Neural cell (in vitro differentiated cells): Measurements from ENCODE around the gene TOX2.

ENCODE experiments used
- CTCF ChIP-seq: fragments of 450-650 bp; IDR thresholded peaks from 2 replicates; pipeline ENCODE4 v1.5.1; 2014; ENCODE audit warnings: antibody characterized with exemption, mild to moderate bottlenecking, moderate library complexity; ENCODE audit not compliant: poor library complexity, severe bottlenecking
- EP300 ChIP-seq: fragments of 450-650 bp; conservative IDR thresholded peaks from 2 replicates; pipeline ENCODE4 v1.6.1; 2014; ENCODE audit warnings: antibody characterized with exemption, mild to moderate bottlenecking, moderate library complexity; ENCODE audit not compliant: poor library complexity, severe bottlenecking
- POLR2AphosphoS5 ChIP-seq: IDR thresholded peaks from 2 replicates; pipeline ENCODE4 v1.6.1; 2012
- SMC3 ChIP-seq: fragments of 450-650 bp; conservative IDR thresholded peaks from 2 replicates; pipeline ENCODE4 v1.6.1; 2014; ENCODE audit warnings: antibody characterized with exemption, mild to moderate bottlenecking, moderate library complexity; ENCODE audit not compliant: poor library complexity
- TAF1 ChIP-seq: IDR thresholded peaks from 2 replicates; pipeline ENCODE4 v1.6.1; 2012; ENCODE audit warnings: low read depth
- TF ChIP-seq, protein P1 (sequence below): IDR thresholded peaks from 2 replicates; pipeline ENCODE4 v1.6.1; 2012; ENCODE audit warnings: borderline replicate concordance

DNA sequence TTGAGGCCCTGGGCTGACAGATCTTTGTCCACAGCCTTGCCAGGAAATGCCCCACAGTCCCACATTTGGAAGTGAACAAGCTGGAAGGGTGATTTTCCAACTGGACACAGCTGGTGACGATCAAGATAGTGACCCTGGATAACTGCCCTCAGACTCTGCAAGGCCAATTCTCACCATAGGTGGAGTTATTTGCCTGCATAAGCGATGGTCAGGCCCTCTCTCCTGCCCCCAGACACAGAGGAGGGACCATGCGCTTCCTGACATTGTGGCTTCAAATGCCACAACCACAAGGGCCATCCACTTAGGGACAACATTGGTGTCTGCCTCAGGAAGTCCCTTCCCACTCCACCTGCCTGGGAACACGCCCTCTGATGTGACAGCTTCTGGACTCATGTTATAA, 176.4 kb downstream of the TOX2 start:
- TF ChIP-seq CTCF (no peak), POLR2AphosphoS5 (no peak), EP300 (no peak), TAF1 (no peak), SMC3 (no peak)
- TF ChIP-seq, protein P1, sequence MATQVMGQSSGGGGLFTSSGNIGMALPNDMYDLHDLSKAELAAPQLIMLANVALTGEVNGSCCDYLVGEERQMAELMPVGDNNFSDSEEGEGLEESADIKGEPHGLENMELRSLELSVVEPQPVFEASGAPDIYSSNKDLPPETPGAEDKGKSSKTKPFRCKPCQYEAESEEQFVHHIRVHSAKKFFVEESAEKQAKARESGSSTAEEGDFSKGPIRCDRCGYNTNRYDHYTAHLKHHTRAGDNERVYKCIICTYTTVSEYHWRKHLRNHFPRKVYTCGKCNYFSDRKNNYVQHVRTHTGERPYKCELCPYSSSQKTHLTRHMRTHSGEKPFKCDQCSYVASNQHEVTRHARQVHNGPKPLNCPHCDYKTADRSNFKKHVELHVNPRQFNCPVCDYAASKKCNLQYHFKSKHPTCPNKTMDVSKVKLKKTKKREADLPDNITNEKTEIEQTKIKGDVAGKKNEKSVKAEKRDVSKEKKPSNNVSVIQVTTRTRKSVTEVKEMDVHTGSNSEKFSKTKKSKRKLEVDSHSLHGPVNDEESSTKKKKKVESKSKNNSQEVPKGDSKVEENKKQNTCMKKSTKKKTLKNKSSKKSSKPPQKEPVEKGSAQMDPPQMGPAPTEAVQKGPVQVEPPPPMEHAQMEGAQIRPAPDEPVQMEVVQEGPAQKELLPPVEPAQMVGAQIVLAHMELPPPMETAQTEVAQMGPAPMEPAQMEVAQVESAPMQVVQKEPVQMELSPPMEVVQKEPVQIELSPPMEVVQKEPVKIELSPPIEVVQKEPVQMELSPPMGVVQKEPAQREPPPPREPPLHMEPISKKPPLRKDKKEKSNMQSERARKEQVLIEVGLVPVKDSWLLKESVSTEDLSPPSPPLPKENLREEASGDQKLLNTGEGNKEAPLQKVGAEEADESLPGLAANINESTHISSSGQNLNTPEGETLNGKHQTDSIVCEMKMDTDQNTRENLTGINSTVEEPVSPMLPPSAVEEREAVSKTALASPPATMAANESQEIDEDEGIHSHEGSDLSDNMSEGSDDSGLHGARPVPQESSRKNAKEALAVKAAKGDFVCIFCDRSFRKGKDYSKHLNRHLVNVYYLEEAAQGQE, result no peak
